Measurements from ENCODE around the gene CIAO2B.
"Not testable (repeated sequence)": the region's sequence is repeated elsewhere in the genome, so short reads cannot be mapped to it uniquely, and the experiment has no call there.

CIAO2B gene

GRCh38 chr16:66955363-66956153, 21.4 kb upstream of the CIAO2B start:
- DNase-seq, result not testable (repeated sequence)

GRCh38 chr16:66954097-66954659, 20.0 kb upstream of the CIAO2B start:
- peak; percentile 78 for DNase-seq

GRCh38 chr16:66953462-66954096, 19.4 kb upstream of the CIAO2B start:
- DNase-seq, result no peak

- DNase-seq, result no peak
Observed at GRCh38 chr16:66952430-66953110, 18.4 kb upstream of the CIAO2B start.

- no peak for DNase-seq
Observed at GRCh38 chr16:66950971-66951790, 17.0 kb upstream of the CIAO2B start.

GRCh38 chr16:66950437-66950836, 16.2 kb upstream of the CIAO2B start:
- DNase-seq, result no peak

GRCh38 chr16:66949472-66949871, 15.3 kb upstream of the CIAO2B start:
- no peak for DNase-seq

GRCh38 chr16:66948837-66949225, 14.6 kb upstream of the CIAO2B start:
- no peak for DNase-seq

GRCh38 chr16:66948134-66948836, 14.1 kb upstream of the CIAO2B start:
- DNase-seq, result peak; percentile 26

DNA sequence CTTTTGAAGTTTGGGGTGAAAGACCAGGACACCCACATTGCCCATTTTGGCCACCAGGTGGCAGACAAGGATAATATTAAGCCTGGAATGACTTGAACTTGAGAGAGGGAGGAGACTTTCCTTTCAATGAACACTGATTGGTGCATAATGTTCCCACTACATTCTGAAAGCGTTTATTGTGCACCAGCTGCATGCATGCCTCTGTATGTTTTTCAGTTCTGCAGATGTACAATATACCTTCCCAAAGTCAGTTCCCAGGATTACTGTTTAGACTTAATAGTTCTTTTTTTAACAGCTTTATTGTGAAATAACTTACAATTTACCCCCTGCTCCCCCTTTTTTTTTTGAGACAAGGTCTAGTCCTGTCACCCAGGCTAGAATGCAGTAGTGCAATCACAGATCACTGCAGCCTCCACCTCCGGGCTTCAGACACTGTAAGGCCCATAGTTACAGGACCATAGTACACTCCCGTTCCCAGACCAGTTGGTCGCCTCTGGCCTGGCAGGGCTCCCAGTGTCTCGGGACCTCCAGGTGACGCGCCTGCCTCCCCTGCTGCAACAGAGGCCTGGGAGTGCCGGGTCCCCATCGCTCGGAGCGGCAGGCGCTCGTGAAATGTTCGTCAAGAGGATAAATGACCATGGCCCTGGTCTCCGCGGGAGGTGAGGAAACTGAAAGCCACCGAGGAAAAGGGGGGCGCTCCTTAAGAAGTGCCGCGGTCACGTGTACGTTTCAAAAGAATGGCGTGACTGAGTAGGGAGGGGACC, 13.3 kb upstream of the CIAO2B start:
- DNase-seq, result peak; percentile 88

- DNase-seq, result no peak
Observed at GRCh38 chr16:66946974-66947301, 12.7 kb upstream of the CIAO2B start.

DNA sequence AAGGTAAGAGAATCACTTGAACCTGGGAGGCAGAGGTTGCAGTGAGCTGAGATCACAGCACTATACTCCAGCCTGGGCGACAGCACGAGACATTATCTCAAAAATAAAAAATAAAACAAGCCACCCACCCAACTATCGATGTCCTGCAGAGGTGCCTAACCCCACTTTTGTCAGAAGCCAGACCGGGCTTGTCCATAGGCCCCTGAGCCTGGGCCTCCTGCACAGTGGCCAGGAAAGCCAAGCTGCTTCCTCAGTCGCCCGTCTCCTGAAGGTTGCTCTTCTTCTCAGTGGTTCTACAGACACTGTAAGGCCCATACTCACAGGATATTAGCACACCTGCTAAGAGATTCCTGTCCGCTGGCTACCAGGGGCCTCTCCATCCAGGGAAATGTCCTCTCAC, 12.3 kb upstream of the CIAO2B start:
- DNase-seq, result no peak

DNA sequence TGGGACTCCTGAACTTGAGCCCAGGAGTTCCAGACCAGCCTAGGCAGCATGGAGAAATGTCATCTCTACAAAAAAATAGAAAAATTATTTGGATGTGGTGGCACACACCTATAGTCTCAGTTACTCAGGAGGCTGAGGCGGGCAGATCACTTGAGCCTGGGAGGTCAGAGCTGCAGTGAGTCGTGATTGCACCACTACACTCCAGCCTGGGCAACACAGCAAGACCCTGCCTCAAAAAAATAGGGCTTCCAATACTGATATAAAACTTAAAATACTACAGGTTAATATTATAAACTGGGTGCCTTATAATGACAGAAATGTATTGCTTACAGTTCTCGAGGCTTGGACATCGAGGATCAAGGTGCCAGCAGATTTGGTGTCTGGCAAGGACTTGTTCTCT, 11.7 kb upstream of the CIAO2B start:
- no peak for DNase-seq

DNA sequence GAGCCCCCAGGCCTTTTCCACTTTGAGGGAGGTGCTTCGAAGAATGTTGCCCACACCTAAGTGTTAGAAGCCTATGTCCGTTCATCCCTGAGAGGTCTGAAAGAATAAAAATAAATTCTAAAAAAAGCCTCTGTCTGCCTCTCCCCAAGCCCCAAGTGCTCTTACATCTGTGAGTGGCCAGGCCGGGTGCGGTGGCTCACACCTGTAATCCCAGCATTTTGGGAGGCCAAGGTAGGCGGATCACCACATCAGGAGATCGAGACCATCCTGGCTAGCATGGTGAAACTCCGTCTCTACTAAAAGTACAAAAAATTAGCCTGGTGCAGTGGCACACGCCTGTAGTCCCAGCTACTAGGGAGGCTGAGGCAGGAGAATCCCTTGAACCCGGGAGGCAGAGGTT, 10.8 kb upstream of the CIAO2B start:
- not testable (repeated sequence) for DNase-seq

DNA sequence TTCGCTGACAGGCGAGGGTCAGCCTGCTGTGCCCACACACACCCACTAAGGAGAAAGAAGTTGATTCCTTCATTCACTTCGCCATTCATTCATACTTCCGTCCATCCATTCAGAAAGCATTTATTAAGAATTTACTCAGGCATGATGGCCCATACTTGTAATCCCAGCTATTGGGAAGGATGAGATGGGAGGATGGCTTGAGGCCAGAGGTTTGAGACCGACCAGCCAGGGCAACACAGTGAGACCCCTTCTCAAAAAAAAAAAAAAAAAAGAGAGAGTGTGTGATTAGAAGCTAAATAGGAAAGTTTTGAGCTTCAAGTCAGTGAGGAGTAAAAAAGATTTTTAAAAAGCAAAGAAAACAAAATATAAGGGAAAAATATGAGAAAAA, 9.8 kb upstream of the CIAO2B start:
- no peak for DNase-seq

GRCh38 chr16:66943426-66944053, 9.3 kb upstream of the CIAO2B start:
- no peak for DNase-seq

DNA sequence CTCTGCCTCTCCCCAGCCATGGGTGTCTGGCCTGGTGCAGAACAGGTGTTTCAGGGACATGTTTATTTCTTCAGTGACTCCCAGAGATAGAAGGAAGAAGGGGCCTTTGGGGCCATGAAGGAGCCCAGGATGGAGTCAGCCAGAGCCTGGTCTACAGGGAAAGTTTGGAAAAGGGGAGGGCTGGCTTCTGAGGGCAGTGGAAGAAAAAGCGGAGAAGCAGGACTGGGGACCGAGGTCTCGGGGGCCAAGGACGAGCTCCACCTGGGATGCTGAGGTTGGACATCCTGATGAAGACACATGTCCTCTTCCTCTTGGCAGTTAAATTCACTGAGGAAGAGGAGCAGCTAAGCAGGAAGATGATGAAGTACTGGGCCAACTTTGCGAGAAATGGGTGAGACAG, 8.8 kb upstream of the CIAO2B start:
- DNase-seq, result no peak

DNA sequence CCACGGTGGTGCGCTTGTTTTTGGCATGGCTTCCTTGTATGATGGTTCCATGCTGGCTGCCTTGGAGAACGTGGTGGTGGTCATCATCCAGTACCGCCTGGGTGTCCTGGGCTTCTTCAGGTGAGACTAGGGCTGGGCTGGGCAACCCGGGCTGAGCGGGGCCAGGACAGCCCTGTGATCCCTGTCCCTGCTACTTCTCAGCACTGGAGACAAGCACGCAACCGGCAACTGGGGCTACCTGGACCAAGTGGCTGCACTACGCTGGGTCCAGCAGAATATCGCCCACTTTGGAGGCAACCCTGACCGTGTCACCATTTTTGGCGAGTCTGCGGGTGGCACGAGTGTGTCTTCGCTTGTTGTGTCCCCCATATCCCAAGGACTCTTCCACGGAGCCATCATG, 6.0 kb upstream of the CIAO2B start:
- no peak for DNase-seq

GRCh38 chr16:66939366-66939765, 5.2 kb upstream of the CIAO2B start:
- no peak for DNase-seq

- no peak for DNase-seq
Observed at GRCh38 chr16:66937725-66938337, 3.6 kb upstream of the CIAO2B start.
